ENCODE data around the gene AP1B1.

DNA sequence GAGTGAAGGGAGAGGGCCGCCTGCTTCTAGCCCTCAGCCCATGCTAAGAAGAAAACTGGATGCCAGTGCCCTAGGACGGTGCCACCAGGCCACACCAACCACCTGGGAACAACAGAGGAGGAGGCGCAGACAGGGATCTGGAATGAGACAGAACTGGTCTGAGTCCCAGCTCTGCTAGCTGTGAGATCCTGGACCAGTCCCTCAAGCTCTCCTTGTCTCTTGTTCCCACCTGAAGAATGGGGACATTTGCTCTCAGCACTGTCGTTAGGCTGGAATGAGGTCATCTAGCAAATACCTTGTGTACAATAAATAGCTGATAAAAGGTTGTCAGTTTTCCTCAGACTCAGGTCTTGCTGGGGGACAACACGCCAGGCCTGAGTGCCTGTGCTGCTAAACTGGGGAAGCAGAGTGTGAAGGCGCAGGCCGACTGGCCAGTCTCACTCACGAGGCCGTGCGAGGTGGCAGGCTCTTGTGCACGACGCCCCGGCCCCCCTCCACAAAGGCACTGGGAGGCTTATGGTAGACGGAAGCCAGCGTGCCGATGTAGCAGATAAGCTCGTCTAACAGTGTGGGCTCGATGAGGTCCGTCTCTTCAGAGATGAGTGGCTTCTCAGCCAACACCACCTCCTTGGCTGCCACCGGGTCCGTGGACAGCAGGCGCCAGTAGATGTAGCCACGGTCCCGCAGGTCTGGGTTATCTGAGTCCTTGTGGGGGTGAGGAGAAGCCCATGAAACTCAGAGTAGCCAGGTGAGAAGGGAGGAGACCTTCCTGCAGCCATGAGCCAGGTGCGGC lies 47.1 kb downstream of the AP1B1 start:
- TF ChIP-seq, protein P1, sequence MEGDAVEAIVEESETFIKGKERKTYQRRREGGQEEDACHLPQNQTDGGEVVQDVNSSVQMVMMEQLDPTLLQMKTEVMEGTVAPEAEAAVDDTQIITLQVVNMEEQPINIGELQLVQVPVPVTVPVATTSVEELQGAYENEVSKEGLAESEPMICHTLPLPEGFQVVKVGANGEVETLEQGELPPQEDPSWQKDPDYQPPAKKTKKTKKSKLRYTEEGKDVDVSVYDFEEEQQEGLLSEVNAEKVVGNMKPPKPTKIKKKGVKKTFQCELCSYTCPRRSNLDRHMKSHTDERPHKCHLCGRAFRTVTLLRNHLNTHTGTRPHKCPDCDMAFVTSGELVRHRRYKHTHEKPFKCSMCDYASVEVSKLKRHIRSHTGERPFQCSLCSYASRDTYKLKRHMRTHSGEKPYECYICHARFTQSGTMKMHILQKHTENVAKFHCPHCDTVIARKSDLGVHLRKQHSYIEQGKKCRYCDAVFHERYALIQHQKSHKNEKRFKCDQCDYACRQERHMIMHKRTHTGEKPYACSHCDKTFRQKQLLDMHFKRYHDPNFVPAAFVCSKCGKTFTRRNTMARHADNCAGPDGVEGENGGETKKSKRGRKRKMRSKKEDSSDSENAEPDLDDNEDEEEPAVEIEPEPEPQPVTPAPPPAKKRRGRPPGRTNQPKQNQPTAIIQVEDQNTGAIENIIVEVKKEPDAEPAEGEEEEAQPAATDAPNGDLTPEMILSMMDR (IDR thresholded peaks at IDR 0.05): no peak
- TF ChIP-seq POLR2AphosphoS5 (IDR thresholded peaks at IDR 0.05) (no peak), POLR2A (IDR thresholded peaks at IDR 0.05) (no peak)
